IMR-90 (cell line): ENCODE results near the gene IMPG2.

Experiments used
- BHLHE40 ChIP-seq: fragments of 150-350 bp; IDR thresholded peaks from 2 replicates; pipeline ENCODE4 v1.6.1; 2016; ENCODE audit warnings: mild to moderate bottlenecking, low read depth, low read length
- CEBPB ChIP-seq: IDR thresholded peaks from 2 replicates; pipeline ENCODE4 v1.6.1; 2012; ENCODE audit warnings: low read depth, low read length, improper control_type of control experiment
- CHD1 ChIP-seq: IDR thresholded peaks from 2 replicates; pipeline ENCODE4 v1.6.1; 2012; ENCODE audit warnings: low read depth, low read length, improper control_type of control experiment
- CTCF ChIP-seq: conservative IDR thresholded peaks from 2 replicates; pipeline ENCODE4 v1.5.1; 2012; ENCODE audit warnings: mild to moderate bottlenecking, low read depth, low read length, improper control_type of control experiment
- ELK1 ChIP-seq: fragments of 150-350 bp; IDR thresholded peaks from 2 replicates; pipeline ENCODE4 v1.6.1; 2016; ENCODE audit warnings: low read depth, mild to moderate bottlenecking, low read length, moderate library complexity, borderline replicate concordance
- MAZ ChIP-seq: IDR thresholded peaks from 2 replicates; pipeline ENCODE4 v1.6.1; 2012; ENCODE audit warnings: low read depth, mild to moderate bottlenecking, low read length, improper control_type of control experiment, moderate library complexity, borderline replicate concordance
- MXI1 ChIP-seq: IDR thresholded peaks from 2 replicates; pipeline ENCODE4 v1.6.1; 2012; ENCODE audit warnings: low read depth, mild to moderate bottlenecking, low read length, moderate library complexity, borderline replicate concordance
- NFE2L2 ChIP-seq: fragments of 150-350 bp; IDR thresholded peaks from 2 replicates; pipeline ENCODE4 v1.6.1; 2016; ENCODE audit warnings: low read depth, mild to moderate bottlenecking, low read length
- POLR2A ChIP-seq: IDR thresholded peaks from 2 replicates; pipeline ENCODE4 v1.6.1; 2012; ENCODE audit warnings: mild to moderate bottlenecking, low read depth, low read length
- RAD21 ChIP-seq: IDR thresholded peaks from 2 replicates; pipeline ENCODE4 v1.6.1; 2012; ENCODE audit warnings: low read length, improper control_type of control experiment
- RCOR1 ChIP-seq: IDR thresholded peaks from 2 replicates; pipeline ENCODE4 v1.6.1; 2012; ENCODE audit warnings: mild to moderate bottlenecking, low read length, improper control_type of control experiment; ENCODE audit not compliant: insufficient replicate concordance
- RFX5 ChIP-seq: IDR thresholded peaks from 2 replicates; pipeline ENCODE4 v1.8.0; 2012; ENCODE audit warnings: low read depth, mild to moderate bottlenecking, low read length, moderate library complexity
- USF2 ChIP-seq: fragments of 150-350 bp; IDR thresholded peaks from 2 replicates; pipeline ENCODE4 v1.6.1; 2017; ENCODE audit warnings: mild to moderate bottlenecking, antibody characterized with exemption, low read length, low read depth

GRCh38 chr3:101253396-101253795 lies 67.0 kb downstream of the IMPG2 start:
- TF ChIP-seq MAZ (no peak), CTCF (no peak), CEBPB (no peak), MXI1 (no peak), POLR2A (no peak), NFE2L2 (no peak), CHD1 (no peak), RAD21 (no peak), BHLHE40 (no peak), USF2 (no peak), RCOR1 (no peak), RFX5 (no peak), ELK1 (no peak)
